Astrocyte (in vitro differentiated cells and primary cell): ENCODE results near the gene FILIP1L. TPM values are rescaled to one million over a fixed set of nuclear protein-coding genes. Genes with fewer than 3 reads are reported as not detected.
A peak's percentile ranks its signal among the peaks of the same experiment; 100 is the strongest.

Experiments
- DNase-seq: peaks from one replicate; pipeline ENCODE4 v3.0.0-alpha.2; 2010; ENCODE audit warnings: low read depth
- FAIRE-seq: peaks from 2 replicates; lab custom pipeline; 2011; peaks lifted over from hg19 to GRCh38; lab: Jason Lieb, UNC
- H2AFZ ChIP-seq: 2 replicates; pipeline ENCODE4 v1.6.0; 2012; ENCODE audit warnings: low read depth, low read length, inconsistent platforms
- H3K27ac ChIP-seq: 2 replicates; pipeline ENCODE4 v1.5.1; 2011; ENCODE audit warnings: low read depth, low read length, inconsistent platforms
- H3K27me3 ChIP-seq: 2 replicates; pipeline ENCODE4 v1.6.0; 2011; ENCODE audit warnings: low read length, inconsistent platforms; ENCODE audit not compliant: insufficient read depth
- H3K36me3 ChIP-seq: 2 replicates; pipeline ENCODE4 v1.5.1; 2011; ENCODE audit warnings: low read length, inconsistent platforms; ENCODE audit not compliant: insufficient read depth
- H3K4me1 ChIP-seq: 2 replicates; pipeline ENCODE4 v1.5.1; 2011; ENCODE audit warnings: low read length, inconsistent platforms; ENCODE audit not compliant: insufficient read depth
- H3K4me2 ChIP-seq: 2 replicates; pipeline ENCODE4 v1.6.0; 2012; ENCODE audit warnings: low read length, inconsistent platforms
- H3K4me3 ChIP-seq: 2 replicates; pipeline ENCODE4 v1.5.1; 2011; ENCODE audit warnings: low read depth, mild to moderate bottlenecking, low read length, inconsistent platforms; ENCODE audit not compliant: insufficient read depth
- H3K79me2 ChIP-seq: 2 replicates; pipeline ENCODE4 v1.6.0; 2012; ENCODE audit warnings: mild to moderate bottlenecking, low read length, inconsistent platforms; ENCODE audit not compliant: insufficient read depth
- H3K9ac ChIP-seq: 2 replicates; pipeline ENCODE4 v1.6.0; 2012; ENCODE audit warnings: mild to moderate bottlenecking, low read length, inconsistent platforms
- H3K9me3 ChIP-seq: 2 replicates; pipeline ENCODE4 v1.5.1; 2012; ENCODE audit warnings: low read depth, mild to moderate bottlenecking, low read length, inconsistent platforms; ENCODE audit not compliant: insufficient read depth
- H4K20me1 ChIP-seq: 2 replicates; pipeline ENCODE4 v1.6.0; 2012; ENCODE audit warnings: low read length, inconsistent platforms; ENCODE audit not compliant: insufficient read depth
- H3K27ac Mint-ChIP-seq: one replicate; pipeline ENCODE4 v1.8.0; 2021; ENCODE audit warnings: mild to moderate bottlenecking, mixed read lengths; ENCODE audit not compliant: unreplicated experiment
- H3K27me3 Mint-ChIP-seq: one replicate; pipeline ENCODE4 v1.8.0; 2021; ENCODE audit warnings: low read depth, mixed read lengths; ENCODE audit not compliant: unreplicated experiment
- H3K36me3 Mint-ChIP-seq: one replicate; pipeline ENCODE4 v1.8.0; 2021; ENCODE audit warnings: low read depth, mixed read lengths; ENCODE audit not compliant: unreplicated experiment
- H3K4me1 Mint-ChIP-seq: one replicate; pipeline ENCODE4 v1.8.0; 2021; ENCODE audit warnings: low read depth, mixed read lengths; ENCODE audit not compliant: unreplicated experiment
- H3K4me3 Mint-ChIP-seq: one replicate; pipeline ENCODE4 v1.8.0; 2021; ENCODE audit warnings: mild to moderate bottlenecking, moderate library complexity, mixed read lengths; ENCODE audit not compliant: unreplicated experiment
- H3K9me3 Mint-ChIP-seq: one replicate; pipeline ENCODE4 v1.8.0; 2021; ENCODE audit warnings: mild to moderate bottlenecking, mixed read lengths; ENCODE audit not compliant: unreplicated experiment
- CTCF ChIP-seq: IDR thresholded peaks from 2 replicates; pipeline ENCODE4 v1.5.1; 2011; ENCODE audit warnings: low read depth, mild to moderate bottlenecking, inconsistent platforms, low read length, moderate library complexity; ENCODE audit not compliant: insufficient read depth
- EZH2 ChIP-seq: IDR thresholded peaks from 2 replicates; pipeline ENCODE4 v1.6.1; 2012; ENCODE audit warnings: mild to moderate bottlenecking, low read length, inconsistent platforms; ENCODE audit not compliant: insufficient read depth
- total RNA-seq: library from RNA; stranded (reverse); gene quantifications from 2 replicates; pipeline ENCODE4 v1.2.1, GENCODE V29; 2021

Gene FILIP1L
- total RNA-seq, 1 donor from 2014 or later: 209 TPM

- FAIRE-seq (no peak), DNase-seq (no peak)
- H3K4me3 Mint-ChIP-seq: no peak overlapping the region
- peaks cover 41% of the 10 kb centered on the region for H3K4me1 Mint-ChIP-seq
- Histone ChIP-seq H3K9me3 (no peaks in the 10 kb centered on the region), H3K4me2 (no peak overlapping the region), H3K27ac (no peak overlapping the region), H3K79me2 (no peaks in the 10 kb centered on the region), H3K27me3 (no peaks in the 10 kb centered on the region), H3K4me3 (no peak overlapping the region), H3K9ac (no peak overlapping the region), H3K4me1 (peaks cover 20% of the 10 kb centered on the region), H3K36me3 (no peaks in the 10 kb centered on the region), H2AFZ (no peak overlapping the region), H4K20me1 (no peaks in the 10 kb centered on the region)
- H3K27me3 Mint-ChIP-seq: no peaks in the 10 kb centered on the region
- peak overlapping the region; percentile 1 for H3K27ac Mint-ChIP-seq
- no peak for TF ChIP-seq EZH2
- no peak for TF ChIP-seq CTCF
- H3K36me3 Mint-ChIP-seq: no peaks in the 10 kb centered on the region
- H3K9me3 Mint-ChIP-seq: no peaks in the 10 kb centered on the region
Measured at GRCh38 chr3:99907959-99908544, 206.2 kb downstream of the FILIP1L start.

- no peak for DNase-seq
Measured at GRCh38 chr3:99903869-99904268, 210.4 kb downstream of the FILIP1L start.

More at GRCh38 chr3:99903869-99904268, 210.4 kb downstream of the FILIP1L start:
- Histone ChIP-seq H3K4me3 (no peak overlapping the region), H3K27ac (no peak overlapping the region), H4K20me1 (no peaks in the 10 kb centered on the region), H3K4me1 (peaks cover 21% of the 10 kb centered on the region), H3K9me3 (no peaks in the 10 kb centered on the region), H3K79me2 (no peaks in the 10 kb centered on the region), H3K4me2 (no peak overlapping the region), H3K9ac (no peak overlapping the region), H2AFZ (no peak overlapping the region), H3K27me3 (no peaks in the 10 kb centered on the region), H3K36me3 (no peaks in the 10 kb centered on the region)
- no peaks in the 10 kb centered on the region for H3K9me3 Mint-ChIP-seq
- TF ChIP-seq EZH2 (no peak), CTCF (no peak)
- FAIRE-seq: no peak
- no peaks in the 10 kb centered on the region for H3K36me3 Mint-ChIP-seq
- peaks cover 47% of the 10 kb centered on the region for H3K4me1 Mint-ChIP-seq
- H3K27ac Mint-ChIP-seq: no peak overlapping the region
- H3K4me3 Mint-ChIP-seq: no peak overlapping the region
- H3K27me3 Mint-ChIP-seq: no peaks in the 10 kb centered on the region
